H1 (cell line): ENCODE data around the gene THBS3. TPM values are rescaled to one million over a fixed set of nuclear protein-coding genes. Genes with fewer than 3 reads are reported as not detected.
A peak's percentile ranks its signal among the peaks of the same experiment; 100 is the strongest.

ENCODE experiments used
- CTCF ChIA-PET: fragments of 300-600 bp; sonication (Branson Sonifier 250); formaldehyde crosslinking; loops from one replicate; lab custom pipeline; 2021; ENCODE audit not compliant: partially characterized antibody; lab: Charles Lee
- POLR2A ChIA-PET: fragments of 300-600 bp; sonication (Branson Sonifier 250); formaldehyde crosslinking; loops from one replicate; lab custom pipeline; 2021; ENCODE audit warnings: inconsistent platforms; ENCODE audit not compliant: partially characterized antibody; lab: Charles Lee
- DNase-seq, 2 experiments: peaks; one replicate each; pipeline versions ENCODE4 v3.0.0 to v3.0.0-alpha.2; 2010 to 2022; ENCODE audit warnings: low spot score in 2 of 2, low read depth in 1 of 2, mixed read lengths in 1 of 2
- FAIRE-seq: peaks from 2 replicates; lab custom pipeline; 2011; peaks lifted over from hg19 to GRCh38; lab: Jason Lieb, UNC
- H2AFZ ChIP-seq: 2 replicates; pipeline ENCODE4 v1.8.1; 2012; ENCODE audit warnings: low read length, inconsistent platforms
- H2AK5ac ChIP-seq: 2 replicates; pipeline ENCODE4 v1.6.1; 2013; ENCODE audit warnings: low read depth, low read length
- H2BK120ac ChIP-seq: replicated peaks from 2 replicates; pipeline ENCODE3; 2013; ENCODE audit warnings: low read depth, low read length, inconsistent platforms
- H2BK12ac ChIP-seq: 2 replicates; pipeline ENCODE4 v1.6.1; 2013; ENCODE audit warnings: low read depth, low read length
- H2BK15ac ChIP-seq: 2 replicates; pipeline ENCODE4 v1.6.1; 2013; ENCODE audit warnings: low read length
- H2BK20ac ChIP-seq: 2 replicates; pipeline ENCODE4 v1.6.1; 2013; ENCODE audit warnings: low read length
- H2BK5ac ChIP-seq: 2 replicates; pipeline ENCODE4 v1.6.1; 2013; ENCODE audit warnings: low read depth, low read length
- H3K14ac ChIP-seq: 2 replicates; pipeline ENCODE4 v1.6.1; 2013; ENCODE audit warnings: inconsistent platforms; ENCODE audit not compliant: insufficient read length
- H3K18ac ChIP-seq: 2 replicates; pipeline ENCODE4 v1.6.1; 2013; ENCODE audit warnings: low read length; ENCODE audit errors: extremely low read depth
- H3K23ac ChIP-seq: 2 replicates; pipeline ENCODE4 v1.6.1; 2013; ENCODE audit warnings: inconsistent platforms; ENCODE audit not compliant: insufficient read length
- H3K23me2 ChIP-seq: 2 replicates; pipeline ENCODE4 v1.6.1; 2013; ENCODE audit warnings: low read depth, low read length
- H3K27ac ChIP-seq: 2 replicates; pipeline ENCODE4 v1.6.1; 2011; ENCODE audit warnings: low read depth, low read length, inconsistent platforms
- H3K27me3 ChIP-seq, 4 experiments: replicated peaks in 1 of 4; 1 replicate in 1 of 4; 2 replicates in 3 of 4; pipeline versions ENCODE4 v1.6.1 to v1.8.1; 2011 to 2013; ENCODE audit warnings: low read length in 3 of 4, mild to moderate bottlenecking in 3 of 4, inconsistent platforms in 2 of 4, mixed read lengths in 2 of 4, moderate library complexity in 1 of 4; ENCODE audit not compliant: control insufficient read depth in 3 of 4, insufficient read depth in 3 of 4; ENCODE audit errors: extremely low read depth in 1 of 4
- H3K36me3 ChIP-seq, 4 experiments: 2 replicates each; pipeline versions ENCODE4 v1.6.1 to v1.8.1; 2011 to 2013; ENCODE audit warnings: mild to moderate bottlenecking in 4 of 4, low read length in 3 of 4, moderate library complexity in 2 of 4, control low read depth in 1 of 4, inconsistent platforms in 1 of 4; ENCODE audit not compliant: insufficient read depth in 4 of 4, control insufficient read depth in 2 of 4
- H3K4ac ChIP-seq: replicated peaks from 2 replicates; pipeline ENCODE3; 2013; ENCODE audit warnings: low read length, low read depth, mixed read lengths, inconsistent platforms; ENCODE audit not compliant: insufficient read length
- H3K4me1 ChIP-seq, 4 experiments: replicated peaks in 1 of 4; 1 replicate in 1 of 4; 2 replicates in 3 of 4; pipeline versions ENCODE4 v1.6.1 to v1.8.1; 2011 to 2013; ENCODE audit warnings: low read length in 3 of 4, inconsistent platforms in 2 of 4, mixed read lengths in 1 of 4; ENCODE audit not compliant: insufficient read depth in 4 of 4, control insufficient read depth in 3 of 4
- H3K4me2 ChIP-seq, 2 experiments: 2 replicates each; pipeline versions ENCODE4 v1.6.1 to v1.8.1; 2011 to 2013; ENCODE audit warnings: low read depth in 2 of 2, low read length in 2 of 2, control low read depth in 1 of 2, inconsistent platforms in 1 of 2, mild to moderate bottlenecking in 1 of 2; ENCODE audit not compliant: insufficient read depth in 1 of 2
- H3K4me3 ChIP-seq, 4 experiments: fragments of 200-600, 300-600 bp in 1 of 4; sonication (generic), shearing (Covaris generic), sonication (Bioruptor Twin) in 1 of 4; 2 replicates each; pipeline versions ENCODE4 v1.5.1 to v1.8.1; 2011 to 2016; ENCODE audit warnings: low read length in 4 of 4, low read depth in 3 of 4, control low read depth in 2 of 4, inconsistent platforms in 2 of 4, mild to moderate bottlenecking in 2 of 4, mixed read lengths in 1 of 4, moderate library complexity in 1 of 4; ENCODE audit not compliant: insufficient read depth in 2 of 4; ENCODE audit errors: extremely low read depth in 1 of 4
- H3K56ac ChIP-seq: replicated peaks from 2 replicates; pipeline ENCODE3; 2013; ENCODE audit warnings: low read depth, mild to moderate bottlenecking, mixed read lengths, low read length, inconsistent platforms; ENCODE audit not compliant: insufficient read length
- H3K79me1 ChIP-seq: 2 replicates; pipeline ENCODE4 v1.6.1; 2013; ENCODE audit warnings: low read depth, low read length, control low read depth
- H3K79me2 ChIP-seq, 2 experiments: 2 replicates each; pipeline versions ENCODE4 v1.6.1 to v1.8.1; 2012 to 2013; ENCODE audit warnings: low read length in 2 of 2, mild to moderate bottlenecking in 2 of 2, inconsistent platforms in 1 of 2; ENCODE audit not compliant: insufficient read depth in 2 of 2, control insufficient read depth in 1 of 2
- H3K9ac ChIP-seq, 4 experiments: replicated peaks in 1 of 4; 1 replicate in 1 of 4; 2 replicates in 3 of 4; pipeline versions ENCODE4 v1.6.1 to v1.8.1; 2011 to 2013; ENCODE audit warnings: low read depth in 3 of 4, low read length in 3 of 4, control low read depth in 2 of 4, mild to moderate bottlenecking in 2 of 4, moderate library complexity in 2 of 4, inconsistent platforms in 1 of 4; ENCODE audit errors: extremely low read depth in 1 of 4
- H3K9me3 ChIP-seq, 2 experiments: 2 replicates each; pipeline versions ENCODE4 v1.6.1 to v1.8.1; 2012 to 2013; ENCODE audit warnings: mild to moderate bottlenecking in 2 of 2, moderate library complexity in 2 of 2, control low read depth in 1 of 2, inconsistent platforms in 1 of 2, low read depth in 1 of 2, low read length in 1 of 2, mixed read lengths in 1 of 2; ENCODE audit not compliant: insufficient read depth in 2 of 2
- H4K20me1 ChIP-seq, 2 experiments: replicated peaks in 1 of 2; 2 replicates each; pipeline versions ENCODE3 to v1.8.1; 2011 to 2013; ENCODE audit warnings: inconsistent platforms in 2 of 2, low read length in 2 of 2, mild to moderate bottlenecking in 1 of 2; ENCODE audit not compliant: insufficient read depth in 2 of 2, control insufficient read depth in 1 of 2
- H4K5ac ChIP-seq: 2 replicates; pipeline ENCODE4 v1.6.1; 2013; ENCODE audit warnings: low read length, low read depth, mixed read lengths, inconsistent platforms; ENCODE audit not compliant: insufficient read length
- H4K8ac ChIP-seq: 2 replicates; pipeline ENCODE4 v1.8.0; 2013; ENCODE audit warnings: mild to moderate bottlenecking, moderate library complexity, low read length, inconsistent platforms; ENCODE audit not compliant: insufficient read depth; ENCODE audit errors: extremely low read depth
- H4K91ac ChIP-seq: replicated peaks from 2 replicates; pipeline ENCODE3; 2013; ENCODE audit warnings: low read length, mixed read lengths, inconsistent platforms; ENCODE audit not compliant: insufficient read length
- CTBP2 ChIP-seq: IDR thresholded peaks from 2 replicates; pipeline ENCODE4 v1.7.0; 2011; ENCODE audit warnings: borderline replicate concordance, mild to moderate bottlenecking, moderate library complexity, mixed read lengths, low read length; ENCODE audit not compliant: insufficient read depth, insufficient read length
- E2F6 ChIP-seq: IDR thresholded peaks from 2 replicates; pipeline ENCODE4 v1.6.1; 2012; ENCODE audit warnings: inconsistent platforms
- HDAC2 ChIP-seq, 2 experiments: fragments of 300-600 bp in 1 of 2; sonication (generic) in 1 of 2; IDR thresholded peaks; 2 replicates each; pipeline ENCODE4 v1.6.1; 2011 to 2012; ENCODE audit warnings: low read depth in 2 of 2, low read length in 2 of 2, mild to moderate bottlenecking in 2 of 2, moderate library complexity in 2 of 2, borderline replicate concordance in 1 of 2, inconsistent platforms in 1 of 2
- POLR2A ChIP-seq, 2 experiments: IDR thresholded peaks; 1 replicate in 1 of 2; 2 replicates in 1 of 2; pipeline ENCODE4 v1.6.1; 2011; ENCODE audit warnings: low read depth in 2 of 2, low read length in 2 of 2, mild to moderate bottlenecking in 2 of 2; ENCODE audit errors: control extremely low read depth in 1 of 2
- SAP30 ChIP-seq: fragments of 300-600 bp; sonication (generic); IDR thresholded peaks from 2 replicates; pipeline ENCODE4 v1.7.1; 2012; ENCODE audit warnings: low read length, moderate library complexity, mild to moderate bottlenecking, inconsistent platforms; ENCODE audit not compliant: insufficient read depth, insufficient replicate concordance
- SIN3A ChIP-seq, 2 experiments: IDR thresholded peaks in 1 of 2; conservative IDR thresholded peaks in 1 of 2; 2 replicates each; pipeline ENCODE4 v1.6.1; 2011 to 2012; ENCODE audit warnings: low read length in 2 of 2, improper control_type of control experiment in 1 of 2, low read depth in 1 of 2, mild to moderate bottlenecking in 1 of 2
- SP1 ChIP-seq: IDR thresholded peaks from 2 replicates; pipeline ENCODE4 v1.6.1; 2011; ENCODE audit warnings: low read depth, low read length
- TBP ChIP-seq: IDR thresholded peaks from 2 replicates; pipeline ENCODE4 v1.6.1; 2011; ENCODE audit warnings: low read depth, low read length, improper control_type of control experiment
- USF2 ChIP-seq: IDR thresholded peaks from 2 replicates; pipeline ENCODE4 v1.6.1; 2011; ENCODE audit warnings: low read length, improper control_type of control experiment
- WGBS, 2 experiments: shearing (Covaris generic) in 1 of 2; methylation state at CpG; one replicate each; pipeline versions ENCODE4 v1.1.6 to v1.1.7; 2013 to 2015; ENCODE audit warnings: low lambda C conversion rate in 2 of 2, mixed read lengths in 2 of 2, inconsistent platforms in 1 of 2, low coverage in 1 of 2, missing lambda C conversion rate in 1 of 2; ENCODE audit not compliant: insufficient replicate concordance in 2 of 2, insufficient coverage in 1 of 2, insufficient read length in 1 of 2; ENCODE audit errors: extremely low coverage in 1 of 2, missing lambda C conversion rate in 1 of 2; 5-methylcytosine and 5-hydroxymethylcytosine counted together
- polyA plus RNA-seq, 7 experiments: library from polyadenylated mRNA; depleted of rRNA in 3 of 7; stranded (reverse) in 5 of 7; unstranded in 2 of 7; fragments of >200 nt in 5 of 7; fragments of 200-250 nt in 2 of 7; gene quantifications; 1 replicate in 5 of 7; 2 replicates in 1 of 7; 4 replicates in 1 of 7; pipeline versions ENCODE4 v1.2.1 to v1.2.3, GENCODE V29; 2011 to 2013; ENCODE audit warnings: missing spikeins in 2 of 7, mixed read lengths in 2 of 7
- total RNA-seq: library from RNA; stranded (reverse); fragmentation: NEBNext Ultra II Directional; extraction: Animal tissue kit (Norgen Biotek cat#: 25700); gene quantifications from 2 replicates; pipeline ENCODE4 v1.2.1, GENCODE V29; 2021

Gene THBS3
- total and polyA plus RNA-seq, 2 of the 8 experiments (the other 6 are each of a cell fraction or from before 2014, with no cell fraction given): 3.0 to 3.5 TPM

GRCh38 chr1:155226910-155227260 lies 19.2 kb upstream of the THBS3 start:
- Histone ChIP-seq H3K4me1 (peaks cover 0 to 14% (median 4%) of the 10 kb centered on the region in 4 experiments; a peak in 5 of 7 replicates), H3K4ac (no peak overlapping the region), H4K91ac (peak overlapping the region; percentile 8), H3K14ac (no peak overlapping the region), H3K9ac (peak overlapping the region; percentile 67 to 83 (median 76)), H3K23ac (no peak overlapping the region), H3K56ac (peak overlapping the region; percentile 73), H4K5ac (peak overlapping the region; percentile 50), H2AFZ (no peak overlapping the region), H3K79me1 (no peaks in the 10 kb centered on the region), H3K27me3 (peaks cover 0 to 2% (median 0%) of the 10 kb centered on the region in 4 experiments; a peak in 1 of 7 replicates), H2BK15ac (no peak overlapping the region), H3K79me2 (peaks cover 0 to 9% of the 10 kb centered on the region in 2 experiments; a peak in 1 of 4 replicates), H3K4me2 (peak overlapping the region; percentile 67 to 73), H3K36me3 (peaks cover 0 to 3% (median 0%) of the 10 kb centered on the region in 4 experiments; a peak in 1 of 8 replicates), H3K4me3 (peak overlapping the region; percentile 67 to 92 (median 82)), H3K23me2 (0 out of 2 replicates have a peak, but pooled peaks cover 10% of the 10 kb centered on the region), H2BK12ac (no peak overlapping the region), H2AK5ac (no peak overlapping the region), H4K8ac (peak overlapping the region; percentile 68; the same call in 1 of the 2 replicates), H4K20me1 (peaks cover 0 to 2% of the 10 kb centered on the region in 2 experiments), H2BK5ac (0 out of 2 replicates have a peak overlapping the region, but pooled peaks have one; percentile 11), H2BK20ac (no peak overlapping the region), H3K18ac (peak overlapping the region; percentile 65; the same call in 1 of the 2 replicates), H3K27ac (peak overlapping the region; percentile 65), H2BK120ac (no peak overlapping the region), H3K9me3 (no peaks in the 10 kb centered on the region)
- ChIA-PET CTCF (interaction anchor here (0.6 to 7.2 kb wide), 15 partner anchors 19 to 1349 kb away, joined by 3 to 62 read pairs (median 3); partner anchors contain the start of genes MTX1 and THBS3), POLR2A (interaction anchor here (0.7 to 11.9 kb wide), 11 partner anchors 8 to 94 kb away, joined by 3 to 235 read pairs (median 5); partner anchors contain the start of genes MTX1, RUSC1 and THBS3)
- 1% methylated on average over 19 of the region's 19 CpGs; no CpG with 5 or more reads in 1 of the 2 experiments for WGBS, 2 experiments
- FAIRE-seq: no peak
- peak in 1 of 2 experiments; percentile 80 for DNase-seq
- peak in 1 of 2 experiments; percentile 85; a peak in 1 of 4 replicates for TF ChIP-seq HDAC2 (IDR thresholded peaks at IDR 0.05; ENCODE audit: borderline replicate concordance in 1 of 2, low read depth in 2 of 2, low read length in 2 of 2)
- TF ChIP-seq USF2: 0 out of 2 replicates have a peak, but pooled peaks have one; percentile 12
- TF ChIP-seq SAP30: no peak
- peak in 1 of 2 experiments; percentile 0; a peak in 1 of 3 replicates for TF ChIP-seq POLR2A (IDR thresholded peaks at IDR 0.05; ENCODE audit: control extremely low read depth in 1 of 2, low read depth in 2 of 2, low read length in 2 of 2)
- TF ChIP-seq SP1: no peak
- no peak for TF ChIP-seq TBP
- peak in 1 of 2 experiments; percentile 73; a peak in 1 of 4 replicates for TF ChIP-seq SIN3A (conservative IDR thresholded peaks at IDR 0.05 in 1 of 2, IDR thresholded peaks at IDR 0.05 in 1 of 2; ENCODE audit: low read depth in 1 of 2, low read length in 2 of 2)
- peak; percentile 62 for TF ChIP-seq CTBP2
- TF ChIP-seq E2F6: peak; percentile 92
